Measurements from ENCODE around the gene ARHGEF19. TPM values are rescaled to one million over a fixed set of nuclear protein-coding genes. Genes with fewer than 3 reads are reported as not detected.

The ARHGEF19 gene
- 6.8 and 8.0 TPM in 2 replicates for total RNA-seq (2014; rRNA removed; shearing (Covaris generic))

DNA sequence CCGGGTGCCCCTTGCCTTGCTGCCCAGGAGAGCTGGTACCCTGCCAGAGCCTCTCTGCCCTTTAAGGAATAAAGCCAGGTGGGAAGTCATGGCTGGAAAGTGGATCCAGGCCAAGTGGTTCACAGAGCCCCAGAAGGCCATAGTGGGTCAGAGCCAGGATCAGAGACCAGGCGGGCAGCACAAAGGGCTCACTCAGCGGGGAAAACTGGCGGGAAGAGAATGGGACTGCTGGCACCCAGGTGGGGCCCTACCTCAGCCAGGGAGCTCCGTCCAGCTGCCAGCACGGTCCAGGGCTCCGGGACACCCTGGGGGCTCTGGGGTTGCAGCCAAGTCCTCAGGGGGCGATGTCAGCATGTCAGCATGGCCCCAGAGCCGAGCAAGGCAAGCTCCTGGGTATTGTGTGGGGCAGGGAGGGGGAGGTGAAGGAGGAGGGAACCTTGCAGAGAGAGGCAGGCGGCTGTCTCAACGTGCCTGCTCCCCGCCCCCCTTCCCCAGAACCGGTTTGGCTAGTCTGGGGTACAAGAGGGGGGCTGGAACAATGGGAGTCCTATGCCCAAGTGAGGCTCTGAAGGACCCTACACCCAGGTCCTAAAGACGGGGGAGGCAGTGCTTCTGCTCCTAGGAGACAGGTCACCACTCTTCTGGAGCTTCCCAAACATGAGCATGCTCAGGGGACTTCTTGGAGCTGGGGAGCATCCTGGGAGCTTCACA, at the start of gene ARHGEF19:
Gene ARHGEF19 (minus strand): TSS at position 402 of the 711 bp plus-strand sequence. CDS start 3,598 bp downstream, outside the sequence.

DNA sequence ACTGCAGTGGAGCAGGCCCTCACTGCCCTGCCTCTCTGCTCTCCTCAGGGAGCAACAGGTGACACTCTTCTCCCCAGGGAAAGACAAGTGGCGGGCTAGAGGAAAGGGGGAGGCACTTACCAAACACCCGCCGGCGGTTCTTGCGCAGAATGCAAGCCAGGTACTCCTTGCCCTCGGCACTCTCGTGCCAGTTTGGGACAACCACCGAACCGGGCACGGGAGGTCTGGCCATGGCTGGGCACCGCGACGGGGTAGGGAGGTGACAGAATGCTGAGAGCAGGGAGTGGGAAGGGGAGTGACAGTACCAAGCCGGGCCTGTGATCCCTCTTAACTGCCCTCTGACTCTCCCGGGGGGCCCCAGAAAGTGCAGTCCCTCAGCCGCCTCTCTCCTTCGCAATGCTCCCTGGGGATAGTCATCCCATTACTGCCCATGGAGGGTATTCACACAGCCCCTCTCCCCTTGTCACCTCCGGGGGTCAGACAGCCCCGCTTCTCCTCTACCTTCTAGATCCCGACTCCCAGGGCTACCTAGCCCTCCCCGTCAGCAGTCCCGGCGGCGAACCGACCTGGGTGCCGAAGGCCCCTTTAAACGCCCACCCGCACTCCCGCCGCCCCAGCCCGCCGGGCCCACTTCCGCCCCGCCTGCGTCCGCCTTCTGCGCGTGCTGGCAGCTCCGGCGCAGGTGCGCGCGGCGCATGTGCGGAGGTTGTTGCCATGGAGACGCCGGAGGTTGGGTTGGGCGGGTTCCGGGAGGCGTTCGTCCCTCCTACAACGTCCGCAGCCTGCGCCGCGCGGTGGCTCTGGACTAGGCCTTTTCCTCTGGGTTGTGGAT, 24.3 kb upstream of the ARHGEF19 start, which contains the start of gene CPLANE2:
Gene CPLANE2 (minus strand): TSS at position 673 of the 832 bp plus-strand sequence. CDS start 441 bp downstream, at position 232.

DNA sequence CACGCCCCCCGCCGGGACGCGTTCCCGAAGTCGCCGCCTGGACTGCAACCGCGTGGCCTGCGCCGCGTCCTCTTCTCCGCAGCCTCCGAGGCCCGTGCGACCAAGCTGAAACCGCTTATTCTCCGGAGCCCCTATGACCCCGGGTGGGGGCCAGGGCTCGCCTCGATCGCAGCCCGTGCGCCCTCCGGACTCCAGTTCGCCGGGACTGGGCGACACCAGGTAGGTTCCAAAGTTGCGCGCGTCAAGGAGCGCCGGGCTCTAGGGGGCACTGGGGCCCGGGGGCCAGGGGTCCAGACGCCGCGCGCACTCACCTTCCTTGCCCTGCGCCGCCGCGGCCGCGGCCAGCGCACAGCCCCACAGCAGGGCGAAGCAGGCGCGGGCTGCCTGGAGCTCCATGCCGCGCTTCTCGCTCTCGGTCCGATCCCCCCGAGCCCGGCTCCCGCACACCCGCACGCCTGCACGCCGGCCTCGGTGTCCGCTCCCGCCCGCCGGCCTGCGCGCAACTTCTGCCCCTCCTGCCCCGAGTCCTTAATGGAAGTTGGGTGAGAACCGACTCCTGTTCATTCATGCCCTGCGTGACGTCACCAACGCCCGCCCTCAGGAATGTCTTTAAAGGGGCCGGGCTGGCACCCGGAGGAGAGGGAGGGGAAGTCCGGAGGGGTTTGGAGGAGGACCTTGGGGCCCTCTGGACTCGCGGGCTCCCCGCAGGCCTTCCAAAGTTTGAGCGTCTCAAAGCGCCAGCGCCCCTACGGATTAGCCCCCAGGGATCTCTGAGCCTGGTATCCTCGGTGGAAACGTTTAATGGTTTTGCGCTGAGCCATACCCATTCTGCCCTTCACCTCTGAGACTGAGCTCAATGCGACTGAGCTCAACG, 56.7 kb downstream of the ARHGEF19 start, which contains the start of gene EPHA2:
Gene EPHA2 (minus strand): TSS at position 533 of the 874 bp plus-strand sequence. CDS start 137 bp downstream, at position 396.

Small RNA genes lying within 50 kb of the gene (small RNA-seq; reads per million reads assigned to genes)
- gene MT1XP1, result not detected

Other genes starting within 250 kb of the ARHGEF19 start
- gene ZBTB17, start 236.6 kb downstream of the ARHGEF19 start, total RNA-seq (2014; rRNA removed; shearing (Covaris generic)), result 42.3 and 42.9 TPM in 2 replicates
- gene SRARP, start 208.4 kb downstream of the ARHGEF19 start, total RNA-seq (2014; rRNA removed; shearing (Covaris generic)), result not detected in 2 replicates
- not detected in 2 replicates for gene HSPB7, start 194.6 kb downstream of the ARHGEF19 start, total RNA-seq (2014; rRNA removed; shearing (Covaris generic))
- not detected in 2 replicates for gene CLCNKA, start 190.6 kb downstream of the ARHGEF19 start, total RNA-seq (2014; rRNA removed; shearing (Covaris generic))
- not detected in 2 replicates for gene CLCNKB, start 168.9 kb downstream of the ARHGEF19 start, total RNA-seq (2014; rRNA removed; shearing (Covaris generic))
- 0.79 and 1.5 TPM in 2 replicates for gene FAM131C, start 139.0 kb downstream of the ARHGEF19 start, total RNA-seq (2014; rRNA removed; shearing (Covaris generic))
- gene EPHA2, start 56.6 kb downstream of the ARHGEF19 start, total RNA-seq (2014; rRNA removed; shearing (Covaris generic)), result 283 and 306 TPM in 2 replicates
- 10.0 and 18.1 TPM in 2 replicates for gene CPLANE2, start 24.5 kb upstream of the ARHGEF19 start, total RNA-seq (2014; rRNA removed; shearing (Covaris generic))
- gene FBXO42, start 139.8 kb upstream of the ARHGEF19 start, total RNA-seq (2014; rRNA removed; shearing (Covaris generic)), result 6.3 and 15.6 TPM in 2 replicates
- gene SZRD1, start 154.6 kb upstream of the ARHGEF19 start, total RNA-seq (2014; rRNA removed; shearing (Covaris generic)), result 90.1 and 91.1 TPM in 2 replicates
- gene SPATA21, start 224.8 kb upstream of the ARHGEF19 start, total RNA-seq (2014; rRNA removed; shearing (Covaris generic)), result not detected in 2 replicates
- 48.8 and 53.9 TPM in 2 replicates for gene NECAP2, start 228.1 kb upstream of the ARHGEF19 start, total RNA-seq (2014; rRNA removed; shearing (Covaris generic))

Data from A375 (cell line).